ENCODE results near the gene PCDHB16. TPM values are rescaled to one million over a fixed set of nuclear protein-coding genes. Genes with fewer than 3 reads are reported as not detected.
"Not testable (repeated sequence)": the region's sequence is repeated elsewhere in the genome, so short reads cannot be mapped to it uniquely, and the experiment has no call there.

Gene PCDHB16
- total and polyA plus RNA-seq, 2 experiments from 2014 or later, result 4.8 to 5.1 TPM

DNA sequence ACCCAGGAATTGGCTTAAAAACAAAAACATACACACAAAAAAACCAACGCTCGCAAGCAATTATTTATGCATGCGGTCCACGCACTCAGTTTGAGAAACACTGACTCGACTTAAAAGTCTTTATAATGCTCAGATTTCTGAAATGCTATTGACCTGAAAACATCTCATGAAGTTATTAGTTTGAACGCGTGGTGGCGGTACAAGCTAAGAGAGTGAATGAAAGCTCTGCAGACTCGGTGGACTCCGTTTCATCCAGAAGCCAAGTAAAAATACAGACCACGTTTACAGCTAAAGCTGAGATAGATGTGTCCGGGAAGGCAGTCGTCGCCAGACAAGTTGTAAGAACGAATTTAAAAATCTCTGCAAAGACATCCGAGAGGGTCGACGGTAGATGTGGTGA, 32.4 kb upstream of the PCDHB16 start, which contains the start of gene PCDHB6:
Gene PCDHB6 (plus strand): TSS at position 246 of the 400 bp plus-strand sequence. CDS start 201 bp downstream, outside the sequence.
- DNase-seq, result peak; percentile 46
- Histone ChIP-seq H3K4me1 (ENCODE audit: insufficient read depth) (no peaks in the 10 kb centered on the region), H3K4me3 (0 out of 2 replicates have a peak within 1 kb of the TSS, but pooled peaks have one; percentile 29), H3K9ac (no peak within 1 kb of the TSS), H4K20me1 (ENCODE audit: insufficient read depth) (no peaks in the 10 kb centered on the region), H2AFZ (no peak within 1 kb of the TSS), H3K4me2 (ENCODE audit: unreplicated experiment) (peak within 1 kb of the TSS; percentile 35), H3K36me3 (ENCODE audit: low read depth) (no peaks in the 10 kb centered on the region), H3K27me3 (replicated peaks; ENCODE audit: insufficient read depth) (no peaks in the 10 kb centered on the region), H3K9me2 (ENCODE audit: insufficient read depth) (no peaks in the 10 kb centered on the region), H3K9me3 (ENCODE audit: low read depth) (no peaks in the 10 kb centered on the region), H3K27ac (no peak within 1 kb of the TSS), H3F3A (ENCODE audit: insufficient read depth) (no peaks in the 10 kb centered on the region), H3K79me2 (ENCODE audit: insufficient read depth) (no peaks in the 10 kb centered on the region)
- TF ChIP-seq EZH2phosphoT487 (IDR thresholded peaks at IDR 0.05; ENCODE audit: insufficient read depth, low read depth), result no peak
- TF ChIP-seq EZH2 (IDR thresholded peaks at IDR 0.05; ENCODE audit: insufficient read depth, poor library complexity, severe bottlenecking), result no peak
- in situ Hi-C loops (cut with MboI), result no loop called here
- 14 to 16% methylated on average over 18 of the region's 18 CpGs for WGBS, 2 experiments (ENCODE audit: low coverage in 1 of 2, low lambda C conversion rate in 2 of 2, missing lambda C conversion rate in 2 of 2)

DNA sequence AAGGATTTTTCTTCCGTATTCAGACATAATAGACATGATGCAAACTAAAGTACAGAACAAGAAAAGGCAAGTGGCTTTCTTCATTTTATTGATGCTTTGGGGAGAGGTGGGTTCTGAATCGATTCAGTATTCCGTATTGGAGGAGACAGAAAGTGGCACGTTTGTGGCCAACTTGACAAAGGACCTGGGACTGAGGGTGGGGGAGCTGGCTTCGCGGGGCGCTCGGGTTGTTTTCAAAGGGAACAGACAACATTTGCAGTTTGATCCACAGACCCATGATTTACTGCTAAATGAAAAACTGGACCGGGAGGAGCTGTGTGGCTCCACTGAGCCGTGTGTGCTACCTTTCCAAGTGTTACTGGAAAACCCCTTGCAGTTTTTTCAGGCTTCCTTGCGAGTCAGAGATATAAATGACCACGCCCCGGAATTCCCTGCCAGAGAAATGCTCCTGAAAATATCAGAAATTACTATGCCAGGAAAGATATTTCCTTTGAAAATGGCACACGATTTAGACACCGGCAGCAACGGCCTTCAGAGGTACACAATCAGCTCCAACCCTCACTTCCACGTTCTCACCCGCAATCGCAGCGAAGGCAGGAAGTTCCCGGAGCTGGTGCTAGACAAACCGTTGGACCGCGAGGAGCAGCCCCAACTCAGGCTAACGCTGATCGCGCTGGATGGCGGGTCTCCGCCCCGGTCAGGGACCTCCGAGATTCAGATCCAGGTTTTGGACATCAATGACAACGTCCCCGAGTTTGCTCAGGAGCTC, 31.8 kb upstream of the PCDHB16 start:
- H3K4me2 ChIP-seq (ENCODE audit: unreplicated experiment), result peak overlapping the region; percentile 35
- no peaks in the 10 kb centered on the region for H3K36me3 ChIP-seq (ENCODE audit: low read depth)
- no peak for DNase-seq
- no peaks in the 10 kb centered on the region for H3K27me3 ChIP-seq (replicated peaks; ENCODE audit: insufficient read depth)
- H3K4me3 ChIP-seq, result 0 out of 2 replicates have a peak overlapping the region, but pooled peaks have one; percentile 29
- H3K4me1 ChIP-seq (ENCODE audit: insufficient read depth), result no peaks in the 10 kb centered on the region
- H3K9me3 ChIP-seq (ENCODE audit: low read depth), result no peaks in the 10 kb centered on the region
- no peak overlapping the region for H2AFZ ChIP-seq
- H3F3A ChIP-seq (ENCODE audit: insufficient read depth), result no peaks in the 10 kb centered on the region
- H3K9me2 ChIP-seq (ENCODE audit: insufficient read depth), result no peaks in the 10 kb centered on the region
- TF ChIP-seq EZH2phosphoT487 (IDR thresholded peaks at IDR 0.05; ENCODE audit: insufficient read depth, low read depth) (no peak), EZH2 (IDR thresholded peaks at IDR 0.05; ENCODE audit: insufficient read depth, poor library complexity, severe bottlenecking) (no peak)
- no peaks in the 10 kb centered on the region for H4K20me1 ChIP-seq (ENCODE audit: insufficient read depth)
- in situ Hi-C loops (cut with MboI), result no loop called here
- H3K9ac ChIP-seq, result no peak overlapping the region
- H3K79me2 ChIP-seq (ENCODE audit: insufficient read depth), result no peaks in the 10 kb centered on the region
- no peak overlapping the region for H3K27ac ChIP-seq
- 29 to 34% methylated on average over 33 of the region's 33 CpGs for WGBS, 2 experiments (ENCODE audit: low coverage in 1 of 2, low lambda C conversion rate in 2 of 2, missing lambda C conversion rate in 2 of 2)

DNA sequence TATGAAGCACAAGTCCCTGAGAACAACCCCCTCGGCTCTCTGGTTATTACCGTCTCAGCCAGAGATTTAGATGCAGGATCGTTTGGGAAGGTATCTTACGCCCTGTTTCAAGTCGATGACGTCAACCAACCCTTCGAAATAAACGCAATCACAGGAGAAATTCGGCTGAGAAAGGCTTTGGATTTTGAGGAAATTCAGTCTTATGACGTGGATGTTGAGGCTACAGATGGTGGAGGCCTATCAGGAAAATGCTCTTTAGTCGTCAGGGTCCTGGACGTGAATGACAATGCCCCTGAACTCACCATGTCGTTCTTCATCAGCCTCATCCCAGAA, 31.2 kb upstream of the PCDHB16 start:
- Histone ChIP-seq H3K4me1 (ENCODE audit: insufficient read depth) (no peaks in the 10 kb centered on the region), H3K36me3 (ENCODE audit: low read depth) (no peaks in the 10 kb centered on the region)

DNA sequence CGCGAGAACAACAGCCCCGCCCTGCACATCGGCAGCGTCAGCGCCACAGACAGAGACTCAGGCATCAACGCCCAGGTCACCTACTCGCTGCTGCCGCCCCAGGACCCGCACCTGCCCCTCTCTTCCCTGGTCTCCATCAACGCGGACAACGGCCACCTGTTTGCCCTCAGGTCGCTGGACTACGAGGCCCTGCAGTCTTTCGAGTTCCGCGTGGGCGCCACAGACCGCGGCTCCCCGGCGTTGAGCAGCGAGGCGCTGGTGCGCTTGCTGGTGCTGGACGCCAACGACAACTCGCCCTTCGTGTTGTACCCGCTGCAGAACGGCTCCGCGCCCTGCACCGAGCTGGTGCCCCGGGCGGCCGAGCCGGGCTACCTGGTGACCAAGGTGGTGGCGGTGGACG, 30.6 kb upstream of the PCDHB16 start:
- WGBS, 2 experiments (ENCODE audit: low coverage in 1 of 2, low lambda C conversion rate in 2 of 2, missing lambda C conversion rate in 2 of 2), result 44 to 47% methylated on average over 33 to 39 of the region's 41 CpGs
- H3K4me3 ChIP-seq; H3K9ac ChIP-seq; H3K9me2 ChIP-seq (ENCODE audit: insufficient read depth); H3K9me3 ChIP-seq (ENCODE audit: low read depth); H3K4me2 ChIP-seq (ENCODE audit: unreplicated experiment); H3K27ac ChIP-seq; H3K36me3 ChIP-seq (ENCODE audit: low read depth); H3K79me2 ChIP-seq (ENCODE audit: insufficient read depth); H3K4me1 ChIP-seq (ENCODE audit: insufficient read depth); in situ Hi-C loops (cut with MboI); H3K27me3 ChIP-seq (replicated peaks; ENCODE audit: insufficient read depth); H3F3A ChIP-seq (ENCODE audit: insufficient read depth); DNase-seq; H4K20me1 ChIP-seq (ENCODE audit: insufficient read depth); H2AFZ ChIP-seq: not testable (repeated sequence)

More for the DNA sequence above, 31.2 kb upstream of the PCDHB16 start:
- Histone ChIP-seq H3F3A (ENCODE audit: insufficient read depth) (no peaks in the 10 kb centered on the region), H3K4me3 (no peak overlapping the region), H3K9ac (no peak overlapping the region), H3K27ac (no peak overlapping the region), H3K4me2 (ENCODE audit: unreplicated experiment) (no peak overlapping the region), H4K20me1 (ENCODE audit: insufficient read depth) (no peaks in the 10 kb centered on the region), H3K9me3 (ENCODE audit: low read depth) (no peaks in the 10 kb centered on the region), H3K27me3 (replicated peaks; ENCODE audit: insufficient read depth) (no peaks in the 10 kb centered on the region), H3K79me2 (ENCODE audit: insufficient read depth) (no peaks in the 10 kb centered on the region), H3K9me2 (ENCODE audit: insufficient read depth) (no peaks in the 10 kb centered on the region), H2AFZ (no peak overlapping the region)
- WGBS, 2 experiments (ENCODE audit: low coverage in 1 of 2, low lambda C conversion rate in 2 of 2, missing lambda C conversion rate in 2 of 2), result 19 to 28% methylated on average over 13 of the region's 13 CpGs
- in situ Hi-C loops (cut with MboI), result no loop called here
- DNase-seq, result no peak
- TF ChIP-seq EZH2 (IDR thresholded peaks at IDR 0.05; ENCODE audit: insufficient read depth, poor library complexity, severe bottlenecking) (no peak), EZH2phosphoT487 (IDR thresholded peaks at IDR 0.05; ENCODE audit: insufficient read depth, low read depth) (no peak)

DNA sequence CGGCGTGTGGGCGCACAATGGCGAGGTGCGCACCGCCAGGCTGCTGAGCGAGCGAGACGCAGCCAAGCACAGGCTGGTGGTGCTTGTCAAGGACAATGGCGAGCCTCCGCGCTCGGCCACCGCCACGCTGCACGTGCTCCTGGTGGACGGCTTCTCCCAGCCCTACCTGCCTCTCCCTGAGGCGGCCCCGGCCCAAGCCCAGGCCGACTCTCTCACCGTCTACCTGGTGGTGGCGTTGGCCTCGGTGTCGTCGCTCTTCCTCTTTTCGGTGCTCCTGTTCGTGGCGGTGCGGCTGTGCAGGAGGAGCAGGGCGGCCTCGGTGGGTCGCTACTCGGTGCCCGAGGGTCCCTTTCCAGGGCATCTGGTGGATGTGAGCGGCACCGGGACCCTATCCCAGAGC, 30.1 kb upstream of the PCDHB16 start:
- WGBS, 2 experiments (ENCODE audit: low coverage in 1 of 2, low lambda C conversion rate in 2 of 2, missing lambda C conversion rate in 2 of 2), result 28 to 31% methylated on average over 21 to 27 of the region's 36 CpGs

More for the DNA sequence above, 30.1 kb upstream of the PCDHB16 start:
- in situ Hi-C loops (cut with MboI); H3K4me2 ChIP-seq (ENCODE audit: unreplicated experiment); H3K4me3 ChIP-seq; H3K27me3 ChIP-seq (replicated peaks; ENCODE audit: insufficient read depth); H2AFZ ChIP-seq; H3K4me1 ChIP-seq (ENCODE audit: insufficient read depth); H3K9me3 ChIP-seq (ENCODE audit: low read depth); H3K36me3 ChIP-seq (ENCODE audit: low read depth); H4K20me1 ChIP-seq (ENCODE audit: insufficient read depth); H3K27ac ChIP-seq; H3F3A ChIP-seq (ENCODE audit: insufficient read depth); DNase-seq; H3K9me2 ChIP-seq (ENCODE audit: insufficient read depth); H3K79me2 ChIP-seq (ENCODE audit: insufficient read depth); H3K9ac ChIP-seq: not testable (repeated sequence)

All from GM23248 (cell line).